Mesendoderm (in vitro differentiated cells): ENCODE results near the gene MTMR10. TPM values are rescaled to one million over a fixed set of nuclear protein-coding genes. Genes with fewer than 3 reads are reported as not detected.

Experiments
- DNase-seq: peaks from one replicate; pipeline ENCODE4 v3.0.0; 2013
- H2AK5ac ChIP-seq: 2 replicates; pipeline ENCODE4 v1.6.1; 2013; ENCODE audit warnings: low read length, inconsistent platforms
- H2BK120ac ChIP-seq: 2 replicates; pipeline ENCODE4 v1.6.1; 2013; ENCODE audit warnings: low read depth, mild to moderate bottlenecking, low read length, moderate library complexity, mixed read lengths
- H2BK15ac ChIP-seq: replicated peaks from 2 replicates; pipeline ENCODE4 v1.6.1; 2013; ENCODE audit warnings: low read depth, mild to moderate bottlenecking, moderate library complexity
- H2BK5ac ChIP-seq: 2 replicates; pipeline ENCODE4 v1.6.1; 2013; ENCODE audit warnings: low read length, inconsistent platforms
- H3K18ac ChIP-seq: 2 replicates; pipeline ENCODE4 v1.6.1; 2013; ENCODE audit warnings: mild to moderate bottlenecking, low read length, mixed read lengths
- H3K23ac ChIP-seq: one replicate; pipeline ENCODE4 v1.6.1; 2013; ENCODE audit warnings: low read length
- H3K27ac ChIP-seq: 2 replicates; pipeline ENCODE4 v1.5.1; 2013; ENCODE audit warnings: low read depth, mild to moderate bottlenecking, inconsistent platforms, low read length, moderate library complexity
- H3K27me3 ChIP-seq: 2 replicates; pipeline ENCODE4 v1.6.1; 2013; ENCODE audit warnings: low read length, control low read depth, mild to moderate bottlenecking, inconsistent platforms; ENCODE audit not compliant: insufficient read depth, poor library complexity
- H3K36me3 ChIP-seq: 2 replicates; pipeline ENCODE4 v1.6.1; 2013; ENCODE audit warnings: low read length, inconsistent platforms; ENCODE audit not compliant: control insufficient read depth, insufficient read depth
- H3K4ac ChIP-seq: one replicate; pipeline ENCODE4 v1.6.1; 2013; ENCODE audit warnings: low read depth, mild to moderate bottlenecking, low read length, moderate library complexity
- H3K4me1 ChIP-seq: 2 replicates; pipeline ENCODE4 v1.6.1; 2013; ENCODE audit warnings: low read depth, low read length, inconsistent platforms; ENCODE audit not compliant: control insufficient read depth
- H3K4me2 ChIP-seq: 2 replicates; pipeline ENCODE4 v1.6.1; 2013; ENCODE audit warnings: low read length
- H3K4me3 ChIP-seq: 2 replicates; pipeline ENCODE4 v1.5.1; 2013; ENCODE audit warnings: mild to moderate bottlenecking, low read length
- H3K56ac ChIP-seq: one replicate; pipeline ENCODE4 v1.6.1; 2013; ENCODE audit warnings: low read length
- H3K79me1 ChIP-seq: 2 replicates; pipeline ENCODE4 v1.6.1; 2013; ENCODE audit warnings: low read length, inconsistent platforms
- H3K79me2 ChIP-seq: 2 replicates; pipeline ENCODE4 v1.6.1; 2013; ENCODE audit warnings: mild to moderate bottlenecking, low read length; ENCODE audit not compliant: control insufficient read depth, insufficient read depth
- H3K9ac ChIP-seq: 2 replicates; pipeline ENCODE4 v1.6.1; 2013; ENCODE audit warnings: low read length, inconsistent platforms
- H4K5ac ChIP-seq: one replicate; pipeline ENCODE4 v1.6.1; 2013; ENCODE audit warnings: low read length
- H4K8ac ChIP-seq: one replicate; pipeline ENCODE4 v1.6.1; 2013; ENCODE audit warnings: low read depth, mild to moderate bottlenecking, control low read depth, low read length, moderate library complexity
- WGBS: extraction: QIAGEN DNeasy Blood & Tissue Kit; methylation state at CpG from one replicate; pipeline ENCODE4 v1.1.7; 2013; ENCODE audit warnings: low lambda C conversion rate, missing lambda C conversion rate; ENCODE audit not compliant: insufficient coverage; ENCODE audit errors: extremely low coverage; 5-methylcytosine and 5-hydroxymethylcytosine counted together
- polyA plus RNA-seq, 2 experiments: library from polyadenylated mRNA; stranded (reverse); fragments of 200-250 nt; gene quantifications; one replicate each; pipeline ENCODE4 v1.2.3, GENCODE V29; 2013

The MTMR10 gene, protein sequence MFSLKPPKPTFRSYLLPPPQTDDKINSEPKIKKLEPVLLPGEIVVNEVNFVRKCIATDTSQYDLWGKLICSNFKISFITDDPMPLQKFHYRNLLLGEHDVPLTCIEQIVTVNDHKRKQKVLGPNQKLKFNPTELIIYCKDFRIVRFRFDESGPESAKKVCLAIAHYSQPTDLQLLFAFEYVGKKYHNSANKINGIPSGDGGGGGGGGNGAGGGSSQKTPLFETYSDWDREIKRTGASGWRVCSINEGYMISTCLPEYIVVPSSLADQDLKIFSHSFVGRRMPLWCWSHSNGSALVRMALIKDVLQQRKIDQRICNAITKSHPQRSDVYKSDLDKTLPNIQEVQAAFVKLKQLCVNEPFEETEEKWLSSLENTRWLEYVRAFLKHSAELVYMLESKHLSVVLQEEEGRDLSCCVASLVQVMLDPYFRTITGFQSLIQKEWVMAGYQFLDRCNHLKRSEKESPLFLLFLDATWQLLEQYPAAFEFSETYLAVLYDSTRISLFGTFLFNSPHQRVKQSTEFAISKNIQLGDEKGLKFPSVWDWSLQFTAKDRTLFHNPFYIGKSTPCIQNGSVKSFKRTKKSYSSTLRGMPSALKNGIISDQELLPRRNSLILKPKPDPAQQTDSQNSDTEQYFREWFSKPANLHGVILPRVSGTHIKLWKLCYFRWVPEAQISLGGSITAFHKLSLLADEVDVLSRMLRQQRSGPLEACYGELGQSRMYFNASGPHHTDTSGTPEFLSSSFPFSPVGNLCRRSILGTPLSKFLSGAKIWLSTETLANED
- polyA plus RNA-seq (2013, experiment 1 of 2), result 12.0 TPM
- 11.9 TPM for polyA plus RNA-seq (2013, experiment 2 of 2)

GRCh38 chr15:30991255-30992235, at the start of gene MTMR10:
MTMR10 (minus strand) TSS chr15:30991628; CDS start chr15:30991506, 122 bp downstream.
- Histone ChIP-seq H3K4me1 (no peaks in the 10 kb centered on the region), H2AK5ac (no peak within 1 kb of the TSS), H3K4ac (peak within 1 kb of the TSS; percentile 87), H3K9ac (peak within 1 kb of the TSS; percentile 84), H3K27me3 (no peaks in the 10 kb centered on the region), H3K56ac (peak within 1 kb of the TSS; percentile 94), H2BK120ac (no peak within 1 kb of the TSS), H2BK5ac (peak within 1 kb of the TSS; percentile 63), H3K4me2 (peak within 1 kb of the TSS; percentile 76), H3K23ac (no peak within 1 kb of the TSS), H3K4me3 (peak within 1 kb of the TSS; percentile 83), H2BK15ac (no peak within 1 kb of the TSS), H3K79me1 (peaks cover 6% of the 10 kb centered on the region), H3K27ac (peak within 1 kb of the TSS; percentile 97), H3K18ac (peak within 1 kb of the TSS; percentile 91), H3K36me3 (no peaks in the 10 kb centered on the region), H3K79me2 (peaks cover 4% of the 10 kb centered on the region), H4K5ac (no peak within 1 kb of the TSS), H4K8ac (no peak within 1 kb of the TSS)
- no CpG with 5 or more reads among the region's 114 CpGs for WGBS
- peak; percentile 88 for DNase-seq

DNA sequence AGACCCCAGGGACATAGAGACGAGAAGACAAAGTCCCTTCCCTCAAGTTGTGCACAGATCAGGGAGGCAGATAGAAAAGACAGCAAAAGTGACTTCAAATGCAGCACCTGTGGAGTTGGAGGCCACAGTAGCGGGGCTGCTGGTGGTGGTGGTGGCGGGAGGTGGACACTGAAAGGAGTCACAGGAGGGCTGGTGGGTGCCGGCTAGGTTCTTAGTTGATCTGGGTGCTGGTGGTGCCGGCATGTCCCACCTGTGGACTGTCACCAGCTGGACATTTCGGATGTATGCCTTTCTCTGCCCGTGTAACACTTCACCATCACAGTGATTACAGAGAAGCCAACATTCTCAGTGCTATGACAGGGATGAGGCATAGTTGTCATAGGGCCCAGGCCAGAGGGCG, 49.2 kb upstream of the MTMR10 start:
- no peaks in the 10 kb centered on the region for H3K36me3 ChIP-seq
- no peak overlapping the region for H4K5ac ChIP-seq
- H3K4ac ChIP-seq, result no peak overlapping the region
- no peak overlapping the region for H3K18ac ChIP-seq
- no peak overlapping the region for H3K27ac ChIP-seq
- H3K4me3 ChIP-seq, result no peak overlapping the region
- no peaks in the 10 kb centered on the region for H3K79me1 ChIP-seq
- no peak overlapping the region for H3K4me2 ChIP-seq
- no peak overlapping the region for H3K23ac ChIP-seq
- H3K79me2 ChIP-seq, result no peaks in the 10 kb centered on the region
- no peak overlapping the region for H3K9ac ChIP-seq
- H3K4me1 ChIP-seq, result no peaks in the 10 kb centered on the region
- H3K27me3 ChIP-seq, result no peaks in the 10 kb centered on the region
- H3K56ac ChIP-seq, result no peak overlapping the region
- no peak overlapping the region for H2BK120ac ChIP-seq
- H2BK15ac ChIP-seq, result no peak overlapping the region
- no peak overlapping the region for H2BK5ac ChIP-seq
- DNase-seq, result no peak
- no peak overlapping the region for H2AK5ac ChIP-seq
- no CpG with 5 or more reads among the region's 8 CpGs for WGBS
- H4K8ac ChIP-seq, result no peak overlapping the region

GRCh38 chr15:31039961-31040360, 48.5 kb upstream of the MTMR10 start:
- H3K36me3 ChIP-seq, result no peaks in the 10 kb centered on the region
- no peak overlapping the region for H3K9ac ChIP-seq
- no peak overlapping the region for H3K4me2 ChIP-seq
- no peak overlapping the region for H3K27ac ChIP-seq
- WGBS, result no CpG with 5 or more reads among the region's 16 CpGs
- H3K4me1 ChIP-seq, result no peaks in the 10 kb centered on the region
- H2BK15ac ChIP-seq, result no peak overlapping the region
- H3K79me1 ChIP-seq, result no peaks in the 10 kb centered on the region
- no peak overlapping the region for H2AK5ac ChIP-seq
- no peak overlapping the region for H3K56ac ChIP-seq
- no peak for DNase-seq
- no peak overlapping the region for H3K18ac ChIP-seq
- H3K4ac ChIP-seq, result no peak overlapping the region
- H3K4me3 ChIP-seq, result no peak overlapping the region
- no peak overlapping the region for H2BK120ac ChIP-seq
- H2BK5ac ChIP-seq, result no peak overlapping the region
- no peak overlapping the region for H4K5ac ChIP-seq
- H3K79me2 ChIP-seq, result no peaks in the 10 kb centered on the region
- H3K23ac ChIP-seq, result no peak overlapping the region
- H3K27me3 ChIP-seq, result no peaks in the 10 kb centered on the region
- H4K8ac ChIP-seq, result no peak overlapping the region

- Histone ChIP-seq H3K9ac (no peak overlapping the region), H3K27ac (no peak overlapping the region), H3K27me3 (no peaks in the 10 kb centered on the region), H2BK5ac (no peak overlapping the region), H3K36me3 (no peaks in the 10 kb centered on the region), H4K5ac (no peak overlapping the region), H3K23ac (no peak overlapping the region), H2BK120ac (no peak overlapping the region), H3K4me3 (no peak overlapping the region), H3K79me2 (no peaks in the 10 kb centered on the region), H3K79me1 (no peaks in the 10 kb centered on the region), H3K4me2 (no peak overlapping the region), H3K18ac (no peak overlapping the region), H2BK15ac (no peak overlapping the region), H3K4me1 (no peaks in the 10 kb centered on the region), H3K4ac (no peak overlapping the region), H4K8ac (no peak overlapping the region), H2AK5ac (no peak overlapping the region), H3K56ac (no peak overlapping the region)
- WGBS, result no CpG with 5 or more reads among the region's 10 CpGs
- no peak for DNase-seq
These were observed 46.5 kb upstream of the MTMR10 start for GRCh38 chr15:31037731-31038477.

DNA sequence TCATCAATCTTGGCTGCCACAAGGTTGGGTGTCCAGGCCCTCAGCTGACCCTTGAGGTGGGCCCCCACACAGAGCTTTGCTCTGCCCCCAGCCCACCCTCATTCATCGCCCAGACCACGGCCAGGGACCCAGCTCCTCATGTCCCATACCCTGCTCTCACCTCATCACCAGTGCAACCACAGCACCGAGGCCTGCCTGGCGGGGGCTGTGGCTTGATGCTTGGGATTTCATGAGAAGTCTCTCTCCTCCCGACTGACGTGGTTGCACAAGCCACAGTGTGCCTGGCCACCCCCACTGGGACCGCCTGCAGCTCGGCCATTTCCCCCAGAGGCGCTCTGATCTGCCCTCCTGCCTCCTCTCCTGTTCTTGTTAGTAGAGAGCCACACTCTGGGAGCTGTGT, 45.4 kb upstream of the MTMR10 start:
- Histone ChIP-seq H3K27me3 (no peaks in the 10 kb centered on the region), H2AK5ac (no peak overlapping the region), H2BK15ac (no peak overlapping the region), H3K79me2 (no peaks in the 10 kb centered on the region), H3K18ac (no peak overlapping the region), H4K8ac (no peak overlapping the region), H3K79me1 (no peaks in the 10 kb centered on the region), H3K23ac (no peak overlapping the region), H3K4me2 (no peak overlapping the region), H2BK120ac (no peak overlapping the region), H3K27ac (no peak overlapping the region), H3K9ac (no peak overlapping the region), H2BK5ac (no peak overlapping the region), H3K4me1 (no peaks in the 10 kb centered on the region), H4K5ac (no peak overlapping the region), H3K56ac (no peak overlapping the region), H3K36me3 (no peaks in the 10 kb centered on the region), H3K4ac (no peak overlapping the region), H3K4me3 (no peak overlapping the region)
- no CpG with 5 or more reads among the region's 9 CpGs for WGBS
- DNase-seq, result no peak
